T-cell (primary cell): ENCODE measurements around the gene BRIP1. TPM values are rescaled to one million over a fixed set of nuclear protein-coding genes. Genes with fewer than 3 reads are reported as not detected.

ENCODE experiments used
- ATAC-seq, 4 experiments: fragments of 200-7000 bp in 3 of 4; fragments of 150-1000 bp in 1 of 4; cut with Tn5 transposase; replicated peaks in 1 of 4; 1 replicate in 3 of 4; 2 replicates in 1 of 4; pipeline ENCODE4 v1.10.0; 2021; ENCODE audit warnings: moderate library complexity in 3 of 4, mild to moderate bottlenecking in 2 of 4, moderate number of reproducible peaks in 1 of 4
- CTCF ChIA-PET, 2 donors: fragments of 300-600 bp; sonication (Branson Sonifier 250); formaldehyde crosslinking; loops; one replicate each; lab custom pipeline; 2022; ENCODE audit warnings: antibody characterized with exemption in 2 of 2; lab: Charles Lee
- POLR2A ChIA-PET, 2 donors: fragments of 300-600 bp; sonication (Branson Sonifier 250); formaldehyde crosslinking; loops; one replicate each; lab custom pipeline; 2022; ENCODE audit warnings: antibody characterized with exemption in 2 of 2; lab: Charles Lee
- DNase-seq, 35 experiments: peaks; one replicate each; pipeline versions ENCODE4 v3.0.0 to v3.0.0-alpha.2; 2013 to 2023
- H3K27ac ChIP-seq: one replicate; pipeline ENCODE4 v1.5.1; 2013; ENCODE audit warnings: low read length
- H3K27me3 ChIP-seq, 2 experiments: replicated peaks in 1 of 2; 1 replicate in 1 of 2; 2 replicates in 1 of 2; pipeline versions ENCODE4 v1.6.1 to v1.7.0; 2013; ENCODE audit warnings: low read length in 1 of 2, mixed read lengths in 1 of 2; ENCODE audit not compliant: control insufficient read depth in 2 of 2, insufficient read depth in 2 of 2; ENCODE audit errors: extremely low read depth in 1 of 2
- H3K36me3 ChIP-seq, 2 donors: 1 replicate in 1 of 2; 2 replicates in 1 of 2; pipeline versions ENCODE4 v1.6.1 to v1.7.0; 2013; ENCODE audit warnings: low read length in 1 of 2; ENCODE audit not compliant: control insufficient read depth in 2 of 2, insufficient read depth in 1 of 2; ENCODE audit errors: extremely low read depth in 1 of 2
- H3K4me1 ChIP-seq, 2 experiments: 1 replicate in 1 of 2; 2 replicates in 1 of 2; pipeline versions ENCODE4 v1.6.1 to v1.7.0; 2013; ENCODE audit warnings: low read length in 2 of 2, mixed read lengths in 1 of 2; ENCODE audit not compliant: insufficient read depth in 2 of 2, control insufficient read depth in 1 of 2; ENCODE audit errors: extremely low read depth in 1 of 2
- H3K4me3 ChIP-seq, 2 donors: 1 replicate in 1 of 2; 2 replicates in 1 of 2; pipeline versions ENCODE4 v1.5.1 to v1.7.0; 2013; ENCODE audit warnings: mild to moderate bottlenecking in 2 of 2, low read length in 1 of 2, moderate library complexity in 1 of 2; ENCODE audit not compliant: control insufficient read depth in 1 of 2; ENCODE audit errors: extremely low read depth in 1 of 2
- H3K9me3 ChIP-seq: 2 replicates; pipeline ENCODE4 v1.7.0; 2013
- H3K27ac Mint-ChIP-seq, 2 donors: one replicate each; pipeline ENCODE4 v1.8.0; 2020 to 2021; ENCODE audit warnings: mild to moderate bottlenecking in 2 of 2, mixed read lengths in 2 of 2
- H3K27me3 Mint-ChIP-seq, 2 donors: one replicate each; pipeline ENCODE4 v1.8.0; 2021 to 2022; ENCODE audit warnings: mixed read lengths in 2 of 2
- H3K36me3 Mint-ChIP-seq: one replicate; pipeline ENCODE4 v1.8.0; 2021; ENCODE audit warnings: mixed read lengths
- H3K4me1 Mint-ChIP-seq, 3 donors: one replicate each; pipeline ENCODE4 v1.8.0; 2020 to 2022; ENCODE audit warnings: mixed read lengths in 3 of 3, mild to moderate bottlenecking in 1 of 3
- H3K4me3 Mint-ChIP-seq, 3 donors: one replicate each; pipeline ENCODE4 v1.8.0; 2020 to 2022; ENCODE audit warnings: mild to moderate bottlenecking in 3 of 3, mixed read lengths in 3 of 3, moderate library complexity in 3 of 3
- H3K9me3 Mint-ChIP-seq, 3 donors: one replicate each; pipeline ENCODE4 v1.8.0; 2020 to 2022; ENCODE audit warnings: mixed read lengths in 3 of 3
- WGBS: methylation state at CpG from one replicate; pipeline ENCODE4 v1.1.5; 2013; ENCODE audit warnings: missing lambda C conversion rate; ENCODE audit not compliant: insufficient coverage; 5-methylcytosine and 5-hydroxymethylcytosine counted together
- total RNA-seq, 35 experiments: library from RNA in 6 of 35; stranded (reverse) in 6 of 35; fragments of 120-200 nt in 1 of 35; gene quantifications; one replicate each; pipeline versions ENCODE4 v1.2.1 to v1.2.4 and lab custom pipeline; 2013 to 2026

BRIP1 gene
- total RNA-seq, 5 donors from 2014 or later (not counting 1 experiment from before 2014, with no cell fraction given), result 1.4 to 3.5 (median 1.7) TPM

GRCh38 chr17:61847659-61848058 is 15.7 kb downstream of the BRIP1 start:
- H3K4me3 ChIP-seq, result no peak overlapping the region
- no CpG with 5 or more reads among the region's 3 CpGs for WGBS
- no peaks in the 10 kb centered on the region for H3K9me3 ChIP-seq
- no peaks in the 10 kb centered on the region for H3K9me3 Mint-ChIP-seq
- peaks cover 25% of the 10 kb centered on the region for H3K36me3 Mint-ChIP-seq
- no peak overlapping the region for H3K27ac Mint-ChIP-seq
- no peaks in the 10 kb centered on the region for H3K27me3 ChIP-seq
- H3K27ac ChIP-seq, result no peak overlapping the region
- DNase-seq (no peak), ATAC-seq (no peak)
- peaks cover 0 to 4% of the 10 kb centered on the region in 2 donors for H3K36me3 ChIP-seq
- H3K4me1 ChIP-seq, result no peaks in the 10 kb centered on the region
- no peak overlapping the region for H3K4me3 Mint-ChIP-seq
- H3K27me3 Mint-ChIP-seq, result no peaks in the 10 kb centered on the region
- no peaks in the 10 kb centered on the region for H3K4me1 Mint-ChIP-seq
- ChIA-PET CTCF (no interaction called here), POLR2A (no interaction called here)

GRCh38 chr17:61846761-61847375 is 16.5 kb downstream of the BRIP1 start:
- ChIA-PET CTCF (no interaction called here), POLR2A (no interaction called here)
- H3K4me3 ChIP-seq, result no peak overlapping the region
- ATAC-seq (no peak), DNase-seq (no peak)
- Mint-ChIP-seq H3K27me3 (no peaks in the 10 kb centered on the region), H3K4me3 (no peak overlapping the region), H3K9me3 (no peaks in the 10 kb centered on the region), H3K4me1 (no peaks in the 10 kb centered on the region), H3K36me3 (peaks cover 21% of the 10 kb centered on the region), H3K27ac (no peak overlapping the region)
- no peak overlapping the region for H3K27ac ChIP-seq
- H3K27me3 ChIP-seq, result no peaks in the 10 kb centered on the region
- no peaks in the 10 kb centered on the region for H3K9me3 ChIP-seq
- no CpG with 5 or more reads among the region's 3 CpGs for WGBS
- H3K4me1 ChIP-seq, result no peaks in the 10 kb centered on the region
- peaks cover 0 to 4% of the 10 kb centered on the region in 2 donors for H3K36me3 ChIP-seq

- Histone ChIP-seq H3K4me1 (no peaks in the 10 kb centered on the region), H3K36me3 (peaks cover 0 to 4% of the 10 kb centered on the region in 2 donors), H3K27ac (no peak overlapping the region), H3K9me3 (no peaks in the 10 kb centered on the region), H3K4me3 (no peak overlapping the region), H3K27me3 (no peaks in the 10 kb centered on the region)
- no peak for ATAC-seq
- ChIA-PET POLR2A (no interaction called here), CTCF (interaction anchor here (0.6 to 1.4 kb wide), 3 partner anchors 9 to 212 kb away, joined by 3 read pairs; no protein-coding TSS in a partner anchor)
- Mint-ChIP-seq H3K9me3 (no peaks in the 10 kb centered on the region), H3K4me1 (no peaks in the 10 kb centered on the region), H3K27me3 (no peaks in the 10 kb centered on the region), H3K27ac (no peak overlapping the region), H3K36me3 (peaks cover 21% of the 10 kb centered on the region), H3K4me3 (no peak overlapping the region)
- WGBS, result 100% methylated on average over 1 of the region's 8 CpGs
- no peak for DNase-seq
These were observed 17.2 kb downstream of the BRIP1 start for GRCh38 chr17:61846088-61846487.

- DNase-seq, result no peak
- H3K36me3 Mint-ChIP-seq, result peaks cover 18% of the 10 kb centered on the region
- CTCF ChIA-PET, result interaction anchor here in 1 of 2 donors (1.4 kb wide), 1 partner anchor 431 kb away, joined by 3 read pairs; no protein-coding TSS in a partner anchor
These were observed 19.9 kb downstream of the BRIP1 start for GRCh38 chr17:61843435-61843834.

GRCh38 chr17:61842899-61843298 is 20.4 kb downstream of the BRIP1 start:
- H3K4me3 ChIP-seq, result no peak overlapping the region
- H3K36me3 ChIP-seq, result peaks cover 0 to 4% of the 10 kb centered on the region in 2 donors
- no peak for ATAC-seq
- Mint-ChIP-seq H3K27me3 (no peaks in the 10 kb centered on the region), H3K4me1 (no peaks in the 10 kb centered on the region), H3K4me3 (no peak overlapping the region), H3K36me3 (peaks cover 18% of the 10 kb centered on the region), H3K27ac (no peak overlapping the region), H3K9me3 (no peaks in the 10 kb centered on the region)
- no peaks in the 10 kb centered on the region for H3K9me3 ChIP-seq
- CTCF ChIA-PET, result interaction anchor here in 1 of 2 donors (1.4 kb wide), 1 partner anchor 431 kb away, joined by 3 read pairs; no protein-coding TSS in a partner anchor
- H3K27me3 ChIP-seq, result no peaks in the 10 kb centered on the region
- no peak for DNase-seq
- no CpG with 5 or more reads among the region's 1 CpG for WGBS
- H3K4me1 ChIP-seq, result no peaks in the 10 kb centered on the region
- no peak overlapping the region for H3K27ac ChIP-seq
- POLR2A ChIA-PET, result interaction anchor here in 1 of 2 donors (0.6 kb wide), 1 partner anchor 210 kb away, joined by 6 read pairs; no protein-coding TSS in a partner anchor

More at GRCh38 chr17:61843435-61843834, 19.9 kb downstream of the BRIP1 start:
- no peak for ATAC-seq
- no CpG with 5 or more reads among the region's 1 CpG for WGBS
- no peaks in the 10 kb centered on the region for H3K27me3 ChIP-seq
- no peak overlapping the region for H3K4me3 ChIP-seq
- no peaks in the 10 kb centered on the region for H3K9me3 ChIP-seq
- no peak overlapping the region for H3K4me3 Mint-ChIP-seq
- H3K4me1 Mint-ChIP-seq, result no peaks in the 10 kb centered on the region
- no peak overlapping the region for H3K27ac ChIP-seq
- H3K36me3 ChIP-seq, result peaks cover 0 to 4% of the 10 kb centered on the region in 2 donors
- H3K9me3 Mint-ChIP-seq, result no peaks in the 10 kb centered on the region
- H3K27ac Mint-ChIP-seq, result no peak overlapping the region
- POLR2A ChIA-PET, result interaction anchor here in 1 of 2 donors (0.6 kb wide), 1 partner anchor 209 kb away, joined by 6 read pairs; no protein-coding TSS in a partner anchor
- H3K4me1 ChIP-seq, result no peaks in the 10 kb centered on the region
- no peaks in the 10 kb centered on the region for H3K27me3 Mint-ChIP-seq

- Mint-ChIP-seq H3K4me1 (no peaks in the 10 kb centered on the region), H3K27ac (no peak overlapping the region), H3K36me3 (peaks cover 9% of the 10 kb centered on the region), H3K27me3 (no peaks in the 10 kb centered on the region), H3K4me3 (no peak overlapping the region), H3K9me3 (no peaks in the 10 kb centered on the region)
- Histone ChIP-seq H3K27ac (no peak overlapping the region), H3K27me3 (no peaks in the 10 kb centered on the region), H3K4me3 (no peak overlapping the region), H3K4me1 (no peaks in the 10 kb centered on the region), H3K9me3 (no peaks in the 10 kb centered on the region), H3K36me3 (peaks cover 0 to 2% of the 10 kb centered on the region in 2 donors)
- DNase-seq, result no peak
- ChIA-PET CTCF (no interaction called here), POLR2A (interaction anchor here (0.6 kb wide), 2 partner anchors 12 to 829 kb away, joined by 4 read pairs; no protein-coding TSS in a partner anchor)
- no CpG with 5 or more reads among the region's 1 CpG for WGBS
- ATAC-seq, result no peak
These were observed 24.0 kb downstream of the BRIP1 start for GRCh38 chr17:61839300-61839786.
